Glutamatergic neuron (in vitro differentiated cells): ENCODE data around the gene UNC5B. TPM values are rescaled to one million over a fixed set of nuclear protein-coding genes. Genes with fewer than 3 reads are reported as not detected.

Experiments used
- DNase-seq: peaks from one replicate; pipeline ENCODE4 v3.0.0; 2022
- H3K27ac Mint-ChIP-seq: one replicate; pipeline ENCODE4 v1.8.0; 2020; ENCODE audit warnings: mild to moderate bottlenecking, mixed read lengths, inconsistent platforms; ENCODE audit not compliant: unreplicated experiment
- H3K27me3 Mint-ChIP-seq: one replicate; pipeline ENCODE4 v1.8.0; 2020; ENCODE audit warnings: mild to moderate bottlenecking, moderate library complexity, mixed read lengths, inconsistent platforms; ENCODE audit not compliant: unreplicated experiment
- H3K36me3 Mint-ChIP-seq: one replicate; pipeline ENCODE4 v1.8.0; 2020; ENCODE audit warnings: mild to moderate bottlenecking, mixed read lengths, inconsistent platforms; ENCODE audit not compliant: unreplicated experiment
- H3K4me1 Mint-ChIP-seq: one replicate; pipeline ENCODE4 v1.8.0; 2020; ENCODE audit warnings: mild to moderate bottlenecking, low read depth, mixed read lengths, inconsistent platforms; ENCODE audit not compliant: unreplicated experiment
- H3K4me3 Mint-ChIP-seq: one replicate; pipeline ENCODE4 v1.8.0; 2020; ENCODE audit warnings: mild to moderate bottlenecking, mixed read lengths, inconsistent platforms; ENCODE audit not compliant: unreplicated experiment
- H3K9me3 Mint-ChIP-seq: one replicate; pipeline ENCODE4 v1.8.0; 2020; ENCODE audit warnings: mild to moderate bottlenecking, moderate library complexity, mixed read lengths, inconsistent platforms; ENCODE audit not compliant: unreplicated experiment
- total RNA-seq: library from RNA; stranded (reverse); fragmentation: NEBNext Ultra II Directional; extraction: Animal tissue kit (Norgen Biotek cat#: 25700); gene quantifications from one replicate; pipeline ENCODE4 v1.2.1, GENCODE V29; 2021; ENCODE audit not compliant: unreplicated experiment
- TF ChIP-seq, protein P1 (sequence below): fragments of 200-600 bp; sonication (generic); IDR thresholded peaks from one replicate; pipeline ENCODE4 v1.5.0; 2021; ENCODE audit not compliant: partially characterized antibody, unreplicated experiment

Gene UNC5B
- total RNA-seq, 1 donor from 2014 or later, result 22.6 TPM

DNA sequence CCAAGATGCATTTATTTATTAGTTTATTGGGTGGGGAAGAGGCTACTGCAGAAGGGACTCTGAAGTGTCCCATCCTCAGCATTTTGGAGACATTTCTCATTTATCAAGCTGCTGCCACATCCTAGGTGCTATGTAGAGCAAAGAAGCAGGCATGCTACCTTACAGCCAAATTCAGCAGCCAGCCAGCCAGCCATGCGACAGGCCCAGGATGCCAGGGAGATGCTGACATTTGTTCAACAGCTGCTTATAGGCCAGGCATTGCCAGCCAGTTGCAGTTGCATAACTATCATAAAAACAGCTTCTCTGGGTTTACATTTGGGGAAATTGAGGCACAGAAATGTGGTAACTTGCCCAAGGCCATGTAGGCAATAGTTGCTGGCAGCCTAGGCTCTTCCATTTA lies 109.0 kb downstream of the UNC5B start:
- no peaks in the 10 kb centered on the region for H3K9me3 Mint-ChIP-seq
- TF ChIP-seq, protein P1, sequence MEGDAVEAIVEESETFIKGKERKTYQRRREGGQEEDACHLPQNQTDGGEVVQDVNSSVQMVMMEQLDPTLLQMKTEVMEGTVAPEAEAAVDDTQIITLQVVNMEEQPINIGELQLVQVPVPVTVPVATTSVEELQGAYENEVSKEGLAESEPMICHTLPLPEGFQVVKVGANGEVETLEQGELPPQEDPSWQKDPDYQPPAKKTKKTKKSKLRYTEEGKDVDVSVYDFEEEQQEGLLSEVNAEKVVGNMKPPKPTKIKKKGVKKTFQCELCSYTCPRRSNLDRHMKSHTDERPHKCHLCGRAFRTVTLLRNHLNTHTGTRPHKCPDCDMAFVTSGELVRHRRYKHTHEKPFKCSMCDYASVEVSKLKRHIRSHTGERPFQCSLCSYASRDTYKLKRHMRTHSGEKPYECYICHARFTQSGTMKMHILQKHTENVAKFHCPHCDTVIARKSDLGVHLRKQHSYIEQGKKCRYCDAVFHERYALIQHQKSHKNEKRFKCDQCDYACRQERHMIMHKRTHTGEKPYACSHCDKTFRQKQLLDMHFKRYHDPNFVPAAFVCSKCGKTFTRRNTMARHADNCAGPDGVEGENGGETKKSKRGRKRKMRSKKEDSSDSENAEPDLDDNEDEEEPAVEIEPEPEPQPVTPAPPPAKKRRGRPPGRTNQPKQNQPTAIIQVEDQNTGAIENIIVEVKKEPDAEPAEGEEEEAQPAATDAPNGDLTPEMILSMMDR, result no peak
- H3K4me1 Mint-ChIP-seq, result peaks cover 8% of the 10 kb centered on the region
- H3K27ac Mint-ChIP-seq, result no peak overlapping the region
- no peak overlapping the region for H3K4me3 Mint-ChIP-seq
- no peaks in the 10 kb centered on the region for H3K27me3 Mint-ChIP-seq
- no peaks in the 10 kb centered on the region for H3K36me3 Mint-ChIP-seq
- no peak for DNase-seq

DNA sequence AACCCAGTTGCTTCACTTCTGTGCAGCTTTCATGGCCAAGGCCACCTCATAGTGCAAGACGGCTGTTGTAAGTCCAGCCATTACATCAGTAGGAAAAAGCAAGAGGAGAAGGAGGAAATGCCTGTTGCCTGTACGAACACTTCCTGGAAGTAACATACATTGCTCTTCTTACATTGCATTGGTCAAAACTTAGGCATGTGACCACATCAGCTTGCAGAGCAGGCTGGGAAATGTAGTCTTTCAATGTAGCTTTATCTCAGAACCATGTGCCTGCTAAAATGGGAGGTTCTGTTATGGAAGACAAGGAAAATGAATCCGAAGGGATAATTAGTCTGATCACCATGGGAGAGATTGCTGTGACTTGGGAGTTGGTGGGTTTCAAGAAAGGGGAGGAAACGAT lies 111.0 kb downstream of the UNC5B start:
- no peaks in the 10 kb centered on the region for H3K36me3 Mint-ChIP-seq
- TF ChIP-seq, protein P1, result no peak

DNA sequence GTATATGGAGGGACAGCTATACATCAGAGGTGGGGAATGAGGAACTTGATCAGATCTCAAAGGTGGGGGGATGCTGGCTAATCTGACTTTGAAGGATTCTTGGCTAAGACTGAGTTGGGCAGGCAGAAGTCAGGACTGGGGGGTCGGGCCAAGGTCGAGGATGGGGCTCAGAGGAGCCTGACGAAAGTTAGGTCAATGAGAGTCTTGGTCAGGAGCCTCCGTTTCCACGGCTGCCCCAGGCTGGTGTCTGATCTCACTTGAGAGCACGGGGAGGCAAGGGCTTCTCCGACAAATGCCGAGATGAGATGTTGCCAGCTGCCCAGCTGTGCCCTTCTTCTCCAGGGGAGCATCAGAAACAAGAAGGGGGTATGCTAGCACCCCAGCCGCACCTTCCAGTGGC lies 112.4 kb downstream of the UNC5B start:
- Mint-ChIP-seq H3K36me3 (no peaks in the 10 kb centered on the region), H3K4me3 (no peak overlapping the region), H3K4me1 (peaks cover 2% of the 10 kb centered on the region), H3K27me3 (peaks cover 2% of the 10 kb centered on the region), H3K27ac (no peak overlapping the region), H3K9me3 (no peaks in the 10 kb centered on the region)
- DNase-seq, result no peak
- TF ChIP-seq, protein P1, result no peak

More for the DNA sequence above, 111.0 kb downstream of the UNC5B start:
- Mint-ChIP-seq H3K4me3 (no peak overlapping the region), H3K27me3 (peaks cover 1% of the 10 kb centered on the region), H3K9me3 (no peaks in the 10 kb centered on the region), H3K27ac (no peak overlapping the region), H3K4me1 (peaks cover 2% of the 10 kb centered on the region)
- DNase-seq, result no peak

DNA sequence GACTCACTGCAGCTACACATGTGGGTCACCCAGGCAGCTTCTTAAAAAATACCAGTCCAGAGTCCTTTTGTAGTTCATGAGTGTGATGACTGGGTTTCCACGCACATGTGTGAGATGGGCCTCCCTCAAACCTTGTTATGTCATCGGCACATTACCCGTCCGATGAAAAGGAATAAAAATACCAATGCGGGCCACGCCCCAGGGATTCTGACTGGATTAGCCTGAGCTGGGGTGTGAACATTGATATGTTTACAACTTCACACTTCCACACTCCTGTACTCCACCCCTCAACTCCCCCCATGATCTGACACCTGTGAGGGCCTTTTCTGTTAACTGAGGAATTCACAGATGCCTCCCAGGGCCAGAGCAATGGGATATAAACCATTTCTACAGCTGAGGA lies 112.9 kb downstream of the UNC5B start:
- H3K36me3 Mint-ChIP-seq, result no peaks in the 10 kb centered on the region
- DNase-seq, result no peak
- TF ChIP-seq, protein P1, result no peak
- peaks cover 2% of the 10 kb centered on the region for H3K4me1 Mint-ChIP-seq
- no peak overlapping the region for H3K27ac Mint-ChIP-seq
- H3K9me3 Mint-ChIP-seq, result no peaks in the 10 kb centered on the region
- H3K27me3 Mint-ChIP-seq, result peaks cover 2% of the 10 kb centered on the region
- H3K4me3 Mint-ChIP-seq, result no peak overlapping the region

DNA sequence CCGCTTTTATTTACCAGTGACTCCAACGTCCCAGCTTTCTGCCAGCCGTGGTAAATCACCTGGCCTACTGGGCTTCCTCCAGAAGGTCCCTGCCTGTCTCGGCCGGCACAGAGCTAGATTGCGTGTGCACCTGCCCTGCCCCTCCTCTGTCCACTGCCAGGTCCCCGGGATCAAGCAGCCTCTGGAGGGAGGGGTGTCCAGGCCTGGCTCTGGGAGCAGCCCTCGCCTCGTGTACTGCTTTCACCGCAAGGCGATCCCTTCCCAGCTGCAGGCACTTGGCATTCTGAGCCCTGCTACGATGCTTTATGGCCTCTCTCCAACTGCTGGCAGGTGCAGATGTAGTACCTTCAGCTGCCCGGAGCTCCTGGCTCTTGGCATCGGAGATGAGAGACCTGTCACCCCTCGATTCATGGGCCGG lies 114.1 kb downstream of the UNC5B start:
- Mint-ChIP-seq H3K36me3 (no peaks in the 10 kb centered on the region), H3K4me1 (peaks cover 2% of the 10 kb centered on the region), H3K27me3 (peaks cover 5% of the 10 kb centered on the region), H3K9me3 (no peaks in the 10 kb centered on the region), H3K4me3 (no peak overlapping the region), H3K27ac (no peak overlapping the region)
- no peak for DNase-seq
- TF ChIP-seq, protein P1, result no peak
